ENCODE results near the gene MIAT.
"Not testable (repeated sequence)": the region's sequence is repeated elsewhere in the genome, so short reads cannot be mapped to it uniquely, and the experiment has no call there.

Gene MIAT

GRCh38 chr22:26656891-26657851, at the start of gene MIAT:
TSS of gene MIAT (plus strand) at chr22:26657588.
- DNase-seq, result peak in 1 of 2 experiments; percentile 47

GRCh38 chr22:26608129-26608528, 49.3 kb upstream of the MIAT start:
- DNase-seq, result no peak

- no peak for DNase-seq
These were observed 48.1 kb upstream of the MIAT start for GRCh38 chr22:26609287-26609686.

GRCh38 chr22:26610072-26610958, 47.1 kb upstream of the MIAT start:
- no peak for DNase-seq

- DNase-seq, result no peak
These were observed 46.4 kb upstream of the MIAT start for GRCh38 chr22:26610996-26611395.

- no peak for DNase-seq
These were observed 44.7 kb upstream of the MIAT start for GRCh38 chr22:26612652-26613051.

GRCh38 chr22:26613753-26614152, 43.6 kb upstream of the MIAT start:
- DNase-seq, result not testable (repeated sequence)

- no peak for DNase-seq
These were observed 43.1 kb upstream of the MIAT start for GRCh38 chr22:26614322-26614721.

GRCh38 chr22:26615149-26615548, 42.2 kb upstream of the MIAT start:
- DNase-seq, result no peak

GRCh38 chr22:26615830-26616435, 41.5 kb upstream of the MIAT start:
- DNase-seq, result no peak

GRCh38 chr22:26616650-26617049, 40.7 kb upstream of the MIAT start:
- DNase-seq, result no peak

GRCh38 chr22:26617271-26618199, 39.9 kb upstream of the MIAT start, which contains the start of gene CRYBB1:
TSS of gene CRYBB1 (minus strand) at chr22:26618027. CDS start at chr22:26616319, 1,708 bp downstream.
- DNase-seq, result no peak

GRCh38 chr22:26618455-26618854, 38.9 kb upstream of the MIAT start:
- DNase-seq, result no peak

- no peak for DNase-seq
These were observed 37.9 kb upstream of the MIAT start for GRCh38 chr22:26619510-26619909.

- DNase-seq, result no peak
These were observed 37.2 kb upstream of the MIAT start for GRCh38 chr22:26620197-26620596.

- DNase-seq, result no peak
These were observed 35.7 kb upstream of the MIAT start, which contains the start of gene CRYBA4 for GRCh38 chr22:26621663-26622062. TSS of gene CRYBA4 (plus strand) at chr22:26621963. CDS start at chr22:26622597, 634 bp downstream.

GRCh38 chr22:26623984-26624383, 33.4 kb upstream of the MIAT start:
- DNase-seq, result no peak

GRCh38 chr22:26624803-26625202, 32.6 kb upstream of the MIAT start:
- no peak for DNase-seq

- DNase-seq, result no peak
These were observed 27.2 kb upstream of the MIAT start for GRCh38 chr22:26629988-26630761.

- no peak for DNase-seq
These were observed 26.1 kb upstream of the MIAT start for GRCh38 chr22:26631282-26631681.

All from NCI-H526 (cell line).